Keratinocyte (primary cell): Measurements from ENCODE around the gene TRIM65. TPM values are rescaled to one million over a fixed set of nuclear protein-coding genes. Genes with fewer than 3 reads are reported as not detected.

Experiments
- DNase-seq: peaks from one replicate; pipeline ENCODE4 v3.0.0-alpha.2; 2011; ENCODE audit warnings: low read depth, missing footprints, low spot score
- FAIRE-seq: peaks from 2 replicates; lab custom pipeline; 2011; peaks lifted over from hg19 to GRCh38; lab: Jason Lieb, UNC
- H2AFZ ChIP-seq: 2 replicates; pipeline ENCODE4 v1.6.0; 2012; ENCODE audit warnings: low read length, control low read depth, inconsistent platforms; ENCODE audit not compliant: control insufficient read depth
- H3K27ac ChIP-seq: 2 replicates; pipeline ENCODE4 v1.5.1; 2011; ENCODE audit warnings: low read length; ENCODE audit not compliant: control insufficient read depth, insufficient read depth
- H3K27me3 ChIP-seq: 3 replicates; pipeline ENCODE4 v1.6.0; 2011; ENCODE audit warnings: low read length; ENCODE audit not compliant: control insufficient read depth, insufficient read depth; ENCODE audit errors: extremely low read depth
- H3K36me3 ChIP-seq, 2 experiments: 2 replicates in 1 of 2; 3 replicates in 1 of 2; pipeline ENCODE4 v1.5.1; 2011; ENCODE audit warnings: low read length in 2 of 2, mild to moderate bottlenecking in 1 of 2; ENCODE audit not compliant: control insufficient read depth in 2 of 2, insufficient read depth in 2 of 2; ENCODE audit errors: extremely low read depth in 1 of 2
- H3K4me1 ChIP-seq: 3 replicates; pipeline ENCODE4 v1.5.1; 2011; ENCODE audit warnings: low read length; ENCODE audit not compliant: control insufficient read depth, insufficient read depth; ENCODE audit errors: extremely low read depth
- H3K4me2 ChIP-seq: 3 replicates; pipeline ENCODE4 v1.6.0; 2011; ENCODE audit warnings: low read depth, low read length; ENCODE audit not compliant: control insufficient read depth, insufficient read depth; ENCODE audit errors: extremely low read depth
- H3K4me3 ChIP-seq, 3 experiments: fragments of 200-600 bp in 1 of 3; sonication (generic) in 1 of 3; 2 replicates in 2 of 3; 3 replicates in 1 of 3; pipeline ENCODE4 v1.5.1; 2011 to 2016; ENCODE audit warnings: low read length in 3 of 3, mild to moderate bottlenecking in 3 of 3, control low read depth in 2 of 3, inconsistent platforms in 1 of 3, low read depth in 1 of 3, mixed read lengths in 1 of 3, mixed run types in 1 of 3, moderate library complexity in 1 of 3; ENCODE audit not compliant: control insufficient read depth in 2 of 3, insufficient read depth in 2 of 3; ENCODE audit errors: extremely low read depth in 1 of 3
- H3K79me2 ChIP-seq: 2 replicates; pipeline ENCODE4 v1.6.0; 2012; ENCODE audit warnings: low read length; ENCODE audit not compliant: control insufficient read depth, insufficient read depth
- H3K9ac ChIP-seq: 3 replicates; pipeline ENCODE4 v1.6.0; 2011; ENCODE audit warnings: low read length; ENCODE audit not compliant: control insufficient read depth, insufficient read depth; ENCODE audit errors: extremely low read depth
- H3K9me1 ChIP-seq: 3 replicates; pipeline ENCODE4 v1.6.0; 2011; ENCODE audit warnings: low read length; ENCODE audit not compliant: control insufficient read depth, insufficient read depth; ENCODE audit errors: extremely low read depth
- H3K9me3 ChIP-seq: 2 replicates; pipeline ENCODE4 v1.5.1; 2012; ENCODE audit warnings: low read depth, low read length; ENCODE audit not compliant: control insufficient read depth
- H4K20me1 ChIP-seq: 3 replicates; pipeline ENCODE4 v1.6.0; 2011; ENCODE audit warnings: low read length; ENCODE audit not compliant: control insufficient read depth, insufficient read depth; ENCODE audit errors: extremely low read depth
- EZH2 ChIP-seq: IDR thresholded peaks from one replicate; pipeline ENCODE4 v1.6.1; 2012; ENCODE audit warnings: inconsistent platforms, mild to moderate bottlenecking, low read length, moderate library complexity
- dilution Hi-C: fragments of 300-500 bp; cut with MboI; formaldehyde crosslinking; loops from one replicate; pipeline ENCODE4 v1.7.0; 2020; ENCODE audit warnings: low sequenced_read_pairs; ENCODE audit not compliant: extremely low pct_ligation_motif_present
- polyA plus RNA-seq, 5 experiments: library from polyadenylated mRNA; depleted of rRNA in 3 of 5; stranded (reverse) in 3 of 5; stranded (forward) in 1 of 5; unstranded in 1 of 5; fragments of >200 nt; gene quantifications; 1 replicate in 1 of 5; 2 replicates in 3 of 5; 3 replicates in 1 of 5; pipeline versions ENCODE4 v1.2.1 to v1.2.3, GENCODE V29; 2011 to 2012; ENCODE audit warnings: missing spikeins in 2 of 5, low read depth in 1 of 5, low replicate concordance in 1 of 5
- TF ChIP-seq, protein P1 (sequence below), 3 experiments: IDR thresholded peaks in 1 of 3; conservative IDR thresholded peaks in 1 of 3; optimal IDR thresholded peaks in 1 of 3; 2 replicates in 2 of 3; 3 replicates in 1 of 3; pipeline versions ENCODE3 to v1.5.1; 2011; ENCODE audit warnings: low read length in 3 of 3, mild to moderate bottlenecking in 3 of 3, moderate library complexity in 2 of 3, control low read depth in 1 of 3, inconsistent platforms in 1 of 3; ENCODE audit not compliant: insufficient read depth in 2 of 3; ENCODE audit errors: extremely low read depth in 1 of 3

Gene TRIM65
- polyA plus RNA-seq, 1 donor (not counting 4 experiments of a cell fraction or from before 2014, with no cell fraction given), result 7.8 TPM

DNA sequence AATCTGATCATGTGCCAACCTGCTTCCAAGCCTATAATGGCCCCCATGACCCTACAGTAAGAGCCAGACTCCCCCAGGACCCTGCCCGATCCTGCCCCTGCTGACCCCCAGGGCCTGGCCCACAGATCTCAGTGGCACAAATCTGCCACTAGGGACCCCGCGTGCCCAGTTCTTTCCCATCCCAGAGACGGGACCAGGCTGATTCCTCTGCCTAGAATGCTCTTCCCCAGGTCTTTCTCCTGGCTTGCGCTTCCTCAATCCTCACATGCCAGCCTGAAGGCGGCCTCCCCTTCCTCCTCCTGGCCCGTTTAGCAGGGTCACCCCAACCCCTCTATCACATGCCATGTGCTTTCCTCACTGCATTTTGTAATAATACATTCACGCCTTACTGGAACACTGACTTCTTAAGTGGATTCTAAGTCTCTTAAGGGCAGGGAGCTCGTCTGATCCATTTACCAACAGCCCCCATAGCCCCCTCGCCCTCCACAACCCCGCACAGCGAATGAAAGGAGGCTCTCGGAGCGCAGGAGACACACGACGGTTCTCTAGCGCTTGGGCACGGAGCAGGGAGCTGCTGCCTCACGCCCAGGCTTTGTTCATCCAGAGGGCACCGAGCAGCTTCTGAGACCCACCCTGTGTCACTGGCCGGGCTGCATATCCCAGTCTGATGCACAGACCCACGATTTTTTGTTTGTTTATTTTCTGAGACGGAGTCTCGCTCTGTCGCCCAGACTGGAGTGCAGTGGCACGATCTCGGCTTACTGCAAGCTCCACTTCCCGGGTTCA is 1.2 kb downstream of the TRIM65 start:
- FAIRE-seq (no peak), DNase-seq (no peak)
- H3K9ac ChIP-seq, result peak overlapping the region; percentile 83
- no peaks in the 10 kb centered on the region for H4K20me1 ChIP-seq
- TF ChIP-seq, protein P1, sequence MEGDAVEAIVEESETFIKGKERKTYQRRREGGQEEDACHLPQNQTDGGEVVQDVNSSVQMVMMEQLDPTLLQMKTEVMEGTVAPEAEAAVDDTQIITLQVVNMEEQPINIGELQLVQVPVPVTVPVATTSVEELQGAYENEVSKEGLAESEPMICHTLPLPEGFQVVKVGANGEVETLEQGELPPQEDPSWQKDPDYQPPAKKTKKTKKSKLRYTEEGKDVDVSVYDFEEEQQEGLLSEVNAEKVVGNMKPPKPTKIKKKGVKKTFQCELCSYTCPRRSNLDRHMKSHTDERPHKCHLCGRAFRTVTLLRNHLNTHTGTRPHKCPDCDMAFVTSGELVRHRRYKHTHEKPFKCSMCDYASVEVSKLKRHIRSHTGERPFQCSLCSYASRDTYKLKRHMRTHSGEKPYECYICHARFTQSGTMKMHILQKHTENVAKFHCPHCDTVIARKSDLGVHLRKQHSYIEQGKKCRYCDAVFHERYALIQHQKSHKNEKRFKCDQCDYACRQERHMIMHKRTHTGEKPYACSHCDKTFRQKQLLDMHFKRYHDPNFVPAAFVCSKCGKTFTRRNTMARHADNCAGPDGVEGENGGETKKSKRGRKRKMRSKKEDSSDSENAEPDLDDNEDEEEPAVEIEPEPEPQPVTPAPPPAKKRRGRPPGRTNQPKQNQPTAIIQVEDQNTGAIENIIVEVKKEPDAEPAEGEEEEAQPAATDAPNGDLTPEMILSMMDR (optimal IDR thresholded peaks at IDR 0.05 in 1 of 3, IDR thresholded peaks at IDR 0.05 in 1 of 3, conservative IDR thresholded peaks at IDR 0.05 in 1 of 3; ENCODE audit: extremely low read depth in 1 of 3, insufficient read depth in 2 of 3, low read length in 3 of 3), result peak in 2 of 3 experiments; percentile 20 to 44
- no peak for TF ChIP-seq EZH2
- peak overlapping the region; percentile 83 for H3K4me2 ChIP-seq
- dilution Hi-C loops, result no loop called here
- no peaks in the 10 kb centered on the region for H3K27me3 ChIP-seq
- no peaks in the 10 kb centered on the region for H3K9me3 ChIP-seq
- peak overlapping the region; percentile 52 to 73 (median 60) for H3K4me3 ChIP-seq
- peaks cover 9% of the 10 kb centered on the region for H3K4me1 ChIP-seq
- H3K79me2 ChIP-seq, result peaks cover 4% of the 10 kb centered on the region
- peak overlapping the region; percentile 60 for H2AFZ ChIP-seq
- H3K27ac ChIP-seq, result peak overlapping the region; percentile 58
- peaks cover 23 to 25% of the 10 kb centered on the region in 2 experiments for H3K36me3 ChIP-seq
- no peaks in the 10 kb centered on the region for H3K9me1 ChIP-seq

DNA sequence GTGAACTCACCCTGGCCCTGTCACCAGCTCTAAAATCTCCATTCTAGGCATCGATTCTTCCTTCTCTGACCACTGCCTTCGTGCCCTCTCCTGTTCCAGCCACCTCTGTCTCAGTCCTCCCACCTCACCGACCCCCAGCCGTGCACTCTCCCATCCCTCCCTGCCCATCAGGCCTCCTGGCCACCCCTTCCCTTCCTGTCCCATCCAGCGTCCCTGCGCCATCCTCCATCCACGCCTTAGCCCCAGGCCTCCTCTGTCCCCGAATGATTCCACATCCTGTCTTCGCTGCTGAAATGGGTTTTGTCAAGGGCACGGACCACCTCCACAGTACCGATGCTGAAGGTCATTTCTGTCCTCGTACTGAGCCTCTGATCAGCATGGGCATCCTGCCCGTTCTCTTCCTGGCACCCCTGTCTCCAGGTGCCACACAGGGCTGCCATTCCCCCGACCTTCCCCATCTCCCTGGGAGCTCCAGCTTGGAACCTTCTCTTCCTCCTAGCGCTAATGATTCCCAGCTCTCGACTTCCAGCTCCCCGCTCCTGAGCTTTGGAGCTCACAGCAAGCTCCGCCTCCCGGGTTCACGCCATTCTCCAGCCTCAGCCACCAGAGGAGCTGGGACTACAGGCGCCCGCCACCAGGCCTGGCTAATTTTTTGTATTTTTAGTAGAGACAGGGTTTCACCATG is 2.6 kb downstream of the TRIM65 start:
- Histone ChIP-seq H4K20me1 (no peaks in the 10 kb centered on the region), H3K9ac (no peak overlapping the region), H3K9me3 (no peaks in the 10 kb centered on the region), H3K4me2 (no peak overlapping the region), H3K36me3 (peaks cover 11 to 17% of the 10 kb centered on the region in 2 experiments), H3K79me2 (peaks cover 4% of the 10 kb centered on the region), H3K27ac (no peak overlapping the region), H3K4me3 (no peak overlapping the region), H3K4me1 (peaks cover 9% of the 10 kb centered on the region), H2AFZ (no peak overlapping the region), H3K27me3 (no peaks in the 10 kb centered on the region), H3K9me1 (no peaks in the 10 kb centered on the region)
- DNase-seq (no peak), FAIRE-seq (no peak)
- no peak for TF ChIP-seq EZH2
- TF ChIP-seq, protein P1 (optimal IDR thresholded peaks at IDR 0.05 in 1 of 3, IDR thresholded peaks at IDR 0.05 in 1 of 3, conservative IDR thresholded peaks at IDR 0.05 in 1 of 3; ENCODE audit: extremely low read depth in 1 of 3, insufficient read depth in 2 of 3, low read length in 3 of 3), result no peak
- dilution Hi-C loops, result no loop called here
